ENCODE measurements around the gene ATXN3. TPM values are rescaled to one million over a fixed set of nuclear protein-coding genes. Genes with fewer than 3 reads are reported as not detected.

The ATXN3 gene
- total RNA-seq, 4 donors from 2014 or later = 17.1 to 35.6 (median 25.9) TPM

DNA sequence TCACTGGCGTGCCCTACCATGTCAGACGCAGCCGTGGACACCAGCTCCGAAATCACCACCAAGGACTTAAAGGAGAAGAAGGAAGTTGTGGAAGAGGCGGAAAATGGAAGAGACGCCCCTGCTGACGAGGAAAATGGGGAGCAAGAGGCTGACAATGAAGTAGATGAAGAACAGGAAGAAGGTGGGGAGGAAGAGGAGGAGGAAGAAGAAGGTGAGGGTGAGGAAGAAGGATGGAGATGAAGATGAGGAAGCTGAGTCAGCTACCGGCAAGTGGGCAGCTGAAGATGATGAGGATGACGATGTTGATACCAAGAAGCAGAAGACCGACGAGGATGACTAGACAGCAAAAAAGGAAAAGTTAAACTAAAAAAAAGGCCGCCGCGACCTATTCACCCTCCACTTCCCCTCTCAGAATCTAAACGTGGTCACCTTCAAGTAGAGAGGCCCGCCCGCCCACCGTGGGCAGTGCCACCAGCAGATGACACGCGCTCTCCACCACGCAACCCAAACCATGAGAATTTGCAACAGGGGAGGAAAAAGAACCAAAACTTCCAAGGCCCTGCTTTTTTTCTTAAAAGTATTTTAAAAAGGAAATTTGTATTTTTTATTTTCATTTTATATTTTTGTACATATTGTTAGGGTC, 79.7 kb downstream of the ATXN3 start:
- 86 to 89% methylated on average over 18 to 21 of the region's 21 CpGs for WGBS, 2 donors (ENCODE audit: low coverage in 1 of 2)
- Histone ChIP-seq H3K9me3 (no peaks in the 10 kb centered on the region), H3K4me1 (no peaks in the 10 kb centered on the region), H3K4me3 (no peak overlapping the region), H3K27me3 (no peaks in the 10 kb centered on the region), H3K36me3 (peaks cover 0 to 34% (median 15%) of the 10 kb centered on the region in 4 donors), H3K27ac (no peak overlapping the region)
- intact Hi-C loops (cut with DNase I; ENCODE audit: low total_unique reads) = no loop called here
- in situ Hi-C loops (cut with MboI; ENCODE audit: low pct_ligation_motif_present in 1 of 4, low pct_unique_long_range_greater_than_20kb in 1 of 4, low sequenced_read_pairs in 3 of 4) = no loop called here
- TF ChIP-seq POLR2A (IDR thresholded peaks at IDR 0.05) = no peak
- TF ChIP-seq POLR2AphosphoS5 (IDR thresholded peaks at IDR 0.05) = no peak
- TF ChIP-seq EP300 (IDR thresholded peaks at IDR 0.05; ENCODE audit: low read depth) = no peak
- TF ChIP-seq, protein P1, sequence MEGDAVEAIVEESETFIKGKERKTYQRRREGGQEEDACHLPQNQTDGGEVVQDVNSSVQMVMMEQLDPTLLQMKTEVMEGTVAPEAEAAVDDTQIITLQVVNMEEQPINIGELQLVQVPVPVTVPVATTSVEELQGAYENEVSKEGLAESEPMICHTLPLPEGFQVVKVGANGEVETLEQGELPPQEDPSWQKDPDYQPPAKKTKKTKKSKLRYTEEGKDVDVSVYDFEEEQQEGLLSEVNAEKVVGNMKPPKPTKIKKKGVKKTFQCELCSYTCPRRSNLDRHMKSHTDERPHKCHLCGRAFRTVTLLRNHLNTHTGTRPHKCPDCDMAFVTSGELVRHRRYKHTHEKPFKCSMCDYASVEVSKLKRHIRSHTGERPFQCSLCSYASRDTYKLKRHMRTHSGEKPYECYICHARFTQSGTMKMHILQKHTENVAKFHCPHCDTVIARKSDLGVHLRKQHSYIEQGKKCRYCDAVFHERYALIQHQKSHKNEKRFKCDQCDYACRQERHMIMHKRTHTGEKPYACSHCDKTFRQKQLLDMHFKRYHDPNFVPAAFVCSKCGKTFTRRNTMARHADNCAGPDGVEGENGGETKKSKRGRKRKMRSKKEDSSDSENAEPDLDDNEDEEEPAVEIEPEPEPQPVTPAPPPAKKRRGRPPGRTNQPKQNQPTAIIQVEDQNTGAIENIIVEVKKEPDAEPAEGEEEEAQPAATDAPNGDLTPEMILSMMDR (IDR thresholded peaks at IDR 0.05) = no peak
- DNase-seq = no peak

DNA sequence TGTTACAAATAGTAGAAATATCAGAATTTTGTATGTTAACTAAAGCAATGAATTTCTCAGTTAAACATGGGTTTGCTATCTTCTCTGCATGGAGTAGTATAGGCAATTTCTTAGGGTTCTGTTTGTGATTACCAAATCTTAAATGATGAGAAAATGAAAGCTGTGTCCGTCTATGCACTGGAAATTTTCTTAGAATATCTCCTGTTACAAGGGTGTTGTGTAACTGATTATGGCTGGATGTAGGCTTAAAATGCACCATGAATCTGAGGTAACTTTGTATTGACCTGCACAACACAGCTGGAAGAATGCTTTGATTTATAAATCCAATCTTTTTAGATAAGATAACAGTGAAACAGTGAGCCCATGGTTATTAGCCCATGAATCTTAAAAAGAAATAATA, 84.3 kb downstream of the ATXN3 start:
- intact Hi-C loops (cut with DNase I; ENCODE audit: low total_unique reads) = no loop called here
- TF ChIP-seq POLR2AphosphoS5 (IDR thresholded peaks at IDR 0.05) (no peak), POLR2A (IDR thresholded peaks at IDR 0.05) (no peak)
- TF ChIP-seq, protein P1 (IDR thresholded peaks at IDR 0.05) = no peak
- 84 to 88% methylated on average over 1 of the region's 1 CpG for WGBS, 2 donors (ENCODE audit: low coverage in 1 of 2)
- H3K36me3 ChIP-seq = peaks cover 0 to 39% (median 17%) of the 10 kb centered on the region in 4 donors
- no peak overlapping the region for H3K4me3 ChIP-seq
- H3K4me1 ChIP-seq = no peaks in the 10 kb centered on the region
- no peaks in the 10 kb centered on the region for H3K27me3 ChIP-seq
- DNase-seq = no peak
- no peak overlapping the region for H3K27ac ChIP-seq
- in situ Hi-C loops (cut with MboI; ENCODE audit: low pct_ligation_motif_present in 1 of 4, low pct_unique_long_range_greater_than_20kb in 1 of 4, low sequenced_read_pairs in 3 of 4) = no loop called here
- no peaks in the 10 kb centered on the region for H3K9me3 ChIP-seq

DNA sequence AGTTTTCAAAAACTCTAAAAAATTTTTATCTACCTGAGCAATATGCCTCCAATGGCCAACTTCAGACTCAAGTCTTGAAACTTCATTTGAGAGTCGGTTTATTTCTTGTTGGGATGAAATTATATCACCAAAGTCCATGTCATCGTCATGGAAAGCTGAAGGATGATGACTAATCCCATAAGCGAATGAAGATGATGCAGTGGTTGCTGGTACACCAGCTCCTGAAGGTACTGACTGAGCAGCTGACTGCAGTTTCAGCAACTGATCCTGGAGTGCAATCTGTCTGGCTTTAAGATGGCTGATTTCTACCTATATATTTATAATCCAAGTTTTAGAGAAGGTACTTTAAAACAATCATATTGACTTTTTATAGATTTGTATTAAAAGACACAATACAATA, 84.9 kb downstream of the ATXN3 start:
- in situ Hi-C loops (cut with MboI; ENCODE audit: low pct_ligation_motif_present in 1 of 4, low pct_unique_long_range_greater_than_20kb in 1 of 4, low sequenced_read_pairs in 3 of 4) (no loop called here), intact Hi-C loops (cut with DNase I; ENCODE audit: low total_unique reads) (no loop called here)
- H3K4me3 ChIP-seq = no peak overlapping the region
- no peaks in the 10 kb centered on the region for H3K27me3 ChIP-seq
- H3K4me1 ChIP-seq = no peaks in the 10 kb centered on the region
- 96 to 98% methylated on average over 3 of the region's 3 CpGs for whole genome bisulfite sequencing, 2 donors (ENCODE audit: low coverage in 1 of 2)
- H3K9me3 ChIP-seq = no peaks in the 10 kb centered on the region
- no peak overlapping the region for H3K27ac ChIP-seq
- TF ChIP-seq POLR2AphosphoS5 (IDR thresholded peaks at IDR 0.05) (no peak), EP300 (IDR thresholded peaks at IDR 0.05; ENCODE audit: low read depth) (no peak), POLR2A (IDR thresholded peaks at IDR 0.05) (no peak)
- TF ChIP-seq, protein P1 (IDR thresholded peaks at IDR 0.05) = no peak
- peaks cover 0 to 39% (median 20%) of the 10 kb centered on the region in 4 donors for H3K36me3 ChIP-seq
- no peak for DNase-seq

DNA sequence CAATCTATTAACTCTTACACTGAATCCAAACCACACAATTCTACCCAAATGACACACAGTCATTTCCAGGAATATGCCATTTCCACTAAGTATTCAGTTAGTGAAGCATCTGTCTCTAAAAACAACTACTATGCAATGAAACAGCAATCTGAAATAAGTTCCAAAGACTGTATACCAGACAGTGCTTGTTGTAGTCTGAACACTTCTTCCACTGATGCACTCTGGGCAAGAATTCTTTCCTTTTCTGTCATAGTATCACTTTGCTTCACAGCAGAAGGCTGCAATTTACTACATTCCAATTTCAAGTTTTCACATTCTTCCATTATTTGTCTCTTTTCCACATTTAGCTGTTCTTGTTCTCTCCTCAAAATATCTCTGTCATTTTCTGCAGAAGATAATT, 92.3 kb downstream of the ATXN3 start:
- Histone ChIP-seq H3K4me1 (no peaks in the 10 kb centered on the region), H3K27ac (no peak overlapping the region), H3K9me3 (no peaks in the 10 kb centered on the region), H3K36me3 (peaks cover 0 to 55% (median 22%) of the 10 kb centered on the region in 4 donors), H3K4me3 (no peak overlapping the region), H3K27me3 (no peaks in the 10 kb centered on the region)
- DNase-seq = no peak
- intact Hi-C loops (cut with DNase I; ENCODE audit: low total_unique reads) (no loop called here), in situ Hi-C loops (cut with MboI; ENCODE audit: low pct_ligation_motif_present in 1 of 4, low pct_unique_long_range_greater_than_20kb in 1 of 4, low sequenced_read_pairs in 3 of 4) (no loop called here)
- no peak for TF ChIP-seq EP300 (IDR thresholded peaks at IDR 0.05; ENCODE audit: low read depth)
- TF ChIP-seq, protein P1 (IDR thresholded peaks at IDR 0.05) = no peak
- no peak for TF ChIP-seq POLR2AphosphoS5 (IDR thresholded peaks at IDR 0.05)
- no peak for TF ChIP-seq POLR2A (IDR thresholded peaks at IDR 0.05)
